Measurements from ENCODE around the gene HS1BP3. TPM values are rescaled to one million over a fixed set of nuclear protein-coding genes. Genes with fewer than 3 reads are reported as not detected.

Gene HS1BP3
- total RNA-seq, 4 donors from 2014 or later, result 16.6 to 26.9 (median 19.4) TPM

DNA sequence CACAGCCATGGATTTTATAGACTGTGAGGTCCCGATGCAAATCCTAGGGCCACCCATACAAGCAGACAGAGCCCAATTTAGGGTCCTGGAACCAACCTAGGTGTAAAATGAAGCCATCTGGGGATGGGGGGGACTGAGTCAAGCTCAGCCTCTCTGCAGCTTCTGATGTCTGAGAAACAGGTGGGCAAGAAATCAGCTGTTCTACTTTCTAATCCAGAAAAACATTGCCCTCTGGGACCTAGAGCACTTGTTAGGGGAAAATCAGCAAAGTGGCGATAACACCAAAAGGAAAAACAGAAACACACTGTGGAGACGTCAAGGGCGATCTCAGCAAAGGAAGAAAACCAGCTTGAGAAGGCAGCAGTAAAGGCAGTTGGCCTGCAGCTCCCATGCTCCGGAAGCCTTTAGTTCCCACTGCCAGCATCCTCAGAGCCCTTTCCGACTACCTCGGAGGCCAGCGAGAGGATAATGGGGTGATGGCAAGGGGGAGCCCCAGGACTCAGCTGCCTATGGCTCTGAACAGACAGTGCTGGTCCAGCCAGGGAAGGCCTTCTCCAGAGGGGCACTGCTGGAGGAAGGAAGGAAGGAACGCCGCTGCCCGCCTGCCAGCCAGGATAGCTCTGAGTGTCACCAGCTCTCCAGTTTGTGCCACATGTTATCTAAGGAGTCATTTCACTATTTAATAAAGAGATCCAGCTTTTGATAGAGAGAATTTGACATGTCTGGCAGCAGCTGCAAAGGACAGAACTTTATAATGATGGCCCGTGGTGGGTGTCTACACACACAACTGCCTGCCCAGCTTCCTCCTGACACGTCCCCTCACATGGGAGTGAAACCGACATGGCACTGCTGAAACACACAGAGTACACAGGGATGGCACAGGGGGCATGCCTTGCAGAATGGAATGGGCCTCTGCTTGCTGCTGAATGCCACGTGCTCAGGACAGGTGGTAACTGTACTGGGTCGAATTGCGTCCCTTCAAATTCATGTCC, 37.7 kb downstream of the HS1BP3 start:
- H3K9me3 ChIP-seq, result no peaks in the 10 kb centered on the region
- peak overlapping the region; percentile 87 to 95 (median 94) for H3K27ac ChIP-seq
- H3K4me1 ChIP-seq, result peaks cover 68 to 92% of the 10 kb centered on the region in 2 donors
- in situ Hi-C loops (cut with MboI; ENCODE audit: low sequenced_read_pairs in 4 of 4) (loop anchor here in 2 of 4 donors (10.0 kb wide), 1 partner anchor 68 kb away; no protein-coding TSS in a partner anchor), intact Hi-C loops (cut with DNase I; ENCODE audit: low total_unique reads) (no loop called here)
- H3K36me3 ChIP-seq, result no peaks in the 10 kb centered on the region
- peak; percentile 60 to 63 for DNase-seq
- ATAC-seq, result no peak
- TF ChIP-seq, protein P1, sequence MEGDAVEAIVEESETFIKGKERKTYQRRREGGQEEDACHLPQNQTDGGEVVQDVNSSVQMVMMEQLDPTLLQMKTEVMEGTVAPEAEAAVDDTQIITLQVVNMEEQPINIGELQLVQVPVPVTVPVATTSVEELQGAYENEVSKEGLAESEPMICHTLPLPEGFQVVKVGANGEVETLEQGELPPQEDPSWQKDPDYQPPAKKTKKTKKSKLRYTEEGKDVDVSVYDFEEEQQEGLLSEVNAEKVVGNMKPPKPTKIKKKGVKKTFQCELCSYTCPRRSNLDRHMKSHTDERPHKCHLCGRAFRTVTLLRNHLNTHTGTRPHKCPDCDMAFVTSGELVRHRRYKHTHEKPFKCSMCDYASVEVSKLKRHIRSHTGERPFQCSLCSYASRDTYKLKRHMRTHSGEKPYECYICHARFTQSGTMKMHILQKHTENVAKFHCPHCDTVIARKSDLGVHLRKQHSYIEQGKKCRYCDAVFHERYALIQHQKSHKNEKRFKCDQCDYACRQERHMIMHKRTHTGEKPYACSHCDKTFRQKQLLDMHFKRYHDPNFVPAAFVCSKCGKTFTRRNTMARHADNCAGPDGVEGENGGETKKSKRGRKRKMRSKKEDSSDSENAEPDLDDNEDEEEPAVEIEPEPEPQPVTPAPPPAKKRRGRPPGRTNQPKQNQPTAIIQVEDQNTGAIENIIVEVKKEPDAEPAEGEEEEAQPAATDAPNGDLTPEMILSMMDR (IDR thresholded peaks at IDR 0.05 in 4 of 5, conservative IDR thresholded peaks at IDR 0.05 in 1 of 5), result no peak
- no peak for TF ChIP-seq POLR2A (IDR thresholded peaks at IDR 0.05)
- H3K4me3 ChIP-seq, result no peak overlapping the region
- H3K27me3 ChIP-seq, result no peaks in the 10 kb centered on the region

DNA sequence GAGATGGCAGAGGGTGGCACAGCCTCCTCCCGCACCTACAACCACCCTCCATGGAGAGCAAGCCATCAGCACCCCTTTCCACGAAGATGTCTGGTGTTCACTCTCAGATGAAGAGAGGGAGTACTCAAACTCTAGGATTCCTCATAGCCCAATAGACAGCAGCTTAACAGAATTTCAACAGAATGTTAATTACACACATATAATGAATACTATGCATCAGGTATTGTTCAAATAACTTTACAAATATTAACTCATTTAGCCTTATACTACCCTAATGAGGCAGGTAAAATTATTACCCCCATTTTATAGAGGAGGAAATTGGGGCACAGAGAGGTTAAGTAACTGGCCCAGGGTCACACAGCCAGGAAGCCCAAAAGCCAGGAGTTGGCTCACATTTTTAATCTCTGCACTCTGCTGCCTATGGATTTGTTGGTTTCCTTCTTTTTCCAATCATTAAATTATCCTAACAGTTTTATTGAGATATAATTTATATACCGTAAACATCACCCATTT, 39.0 kb downstream of the HS1BP3 start:
- Histone ChIP-seq H3K4me1 (peaks cover 55 to 79% of the 10 kb centered on the region in 2 donors), H3K27ac (peak overlapping the region; percentile 61 to 95 (median 90)), H3K27me3 (no peaks in the 10 kb centered on the region), H3K9me3 (no peaks in the 10 kb centered on the region), H3K4me3 (no peak overlapping the region), H3K36me3 (no peaks in the 10 kb centered on the region)
- intact Hi-C loops (cut with DNase I; ENCODE audit: low total_unique reads) (no loop called here), in situ Hi-C loops (cut with MboI; ENCODE audit: low sequenced_read_pairs in 4 of 4) (loop anchor here in 2 of 4 donors (10.0 kb wide), 1 partner anchor 67 kb away; no protein-coding TSS in a partner anchor)
- ATAC-seq (no peak), DNase-seq (no peak)
- TF ChIP-seq, protein P1 (IDR thresholded peaks at IDR 0.05 in 4 of 5, conservative IDR thresholded peaks at IDR 0.05 in 1 of 5), result no peak
- no peak for TF ChIP-seq POLR2A (IDR thresholded peaks at IDR 0.05)

DNA sequence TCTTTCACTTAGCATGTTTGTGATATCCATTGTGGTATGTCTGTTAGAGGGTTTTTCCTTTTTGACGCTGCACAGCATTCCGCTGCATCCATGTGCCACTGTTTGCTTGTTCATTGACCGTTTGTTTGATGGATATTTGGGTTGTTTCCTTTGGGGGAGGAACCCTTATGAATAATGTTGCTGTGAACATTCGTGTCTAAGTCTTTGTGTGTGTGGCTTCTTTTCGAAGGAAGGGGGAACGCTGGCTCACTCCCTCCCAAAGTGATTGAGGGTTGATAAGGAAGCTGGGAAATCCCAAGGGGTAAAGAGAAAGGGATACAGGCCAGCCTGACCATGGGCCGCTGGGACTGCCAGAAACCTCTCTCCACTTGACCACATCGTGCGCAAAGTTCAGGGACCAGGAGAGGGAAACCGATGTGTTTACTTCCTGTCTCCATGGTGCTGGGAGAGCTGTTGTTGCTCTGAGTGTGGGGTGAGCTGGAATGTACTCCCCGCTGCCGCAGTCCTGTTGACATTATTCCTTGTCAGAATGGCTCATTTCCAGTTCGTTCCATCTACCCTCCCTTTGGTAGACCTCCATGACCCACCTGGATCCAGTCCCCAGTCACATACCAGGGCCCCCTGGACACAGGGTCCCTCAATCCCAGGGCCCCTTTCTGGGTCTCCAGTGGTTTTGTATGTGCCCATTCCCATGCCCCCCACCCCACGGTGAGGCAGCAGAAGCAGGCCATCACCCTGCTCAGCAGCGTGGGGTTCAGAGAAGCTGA, 39.6 kb downstream of the HS1BP3 start:
- peak overlapping the region; percentile 61 to 95 (median 90) for H3K27ac ChIP-seq
- H3K4me1 ChIP-seq, result peaks cover 48 to 72% of the 10 kb centered on the region in 2 donors
- H3K4me3 ChIP-seq, result no peak overlapping the region
- DNase-seq (peak in 1 of 2 donors; percentile 62), ATAC-seq (peak; percentile 24 to 40)
- intact Hi-C loops (cut with DNase I; ENCODE audit: low total_unique reads) (no loop called here), in situ Hi-C loops (cut with MboI; ENCODE audit: low sequenced_read_pairs in 4 of 4) (loop anchor here in 2 of 4 donors (10.0 kb wide), 1 partner anchor 66 kb away; no protein-coding TSS in a partner anchor)
- H3K36me3 ChIP-seq, result no peaks in the 10 kb centered on the region
- no peaks in the 10 kb centered on the region for H3K27me3 ChIP-seq
- no peaks in the 10 kb centered on the region for H3K9me3 ChIP-seq
- no peak for TF ChIP-seq POLR2A (IDR thresholded peaks at IDR 0.05)
- TF ChIP-seq, protein P1 (IDR thresholded peaks at IDR 0.05 in 4 of 5, conservative IDR thresholded peaks at IDR 0.05 in 1 of 5), result no peak

DNA sequence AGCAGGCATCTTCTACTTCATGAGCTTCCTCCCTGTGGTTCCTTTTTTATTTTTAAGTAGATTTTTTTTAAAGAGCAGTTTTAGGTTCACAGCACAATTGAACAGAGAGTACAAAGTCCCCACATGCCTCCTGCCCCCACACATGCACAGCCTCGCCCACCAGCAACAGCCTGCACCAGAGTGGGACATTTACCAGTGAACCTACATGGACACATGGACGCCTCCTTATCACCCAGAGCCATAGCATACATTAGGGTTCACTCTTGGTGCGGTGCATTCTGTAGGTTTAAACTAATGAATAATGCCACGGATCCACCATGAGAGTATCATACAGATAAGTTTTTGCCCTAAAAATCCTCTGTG, 40.9 kb downstream of the HS1BP3 start:
- in situ Hi-C loops (cut with MboI; ENCODE audit: low sequenced_read_pairs in 4 of 4) (loop anchor here in 2 of 4 donors (10.0 kb wide), 1 partner anchor 65 kb away; no protein-coding TSS in a partner anchor), intact Hi-C loops (cut with DNase I; ENCODE audit: low total_unique reads) (no loop called here)
- DNase-seq, result no peak
- H3K27ac ChIP-seq, result peak overlapping the region; percentile 19 to 87 (median 48)
- no peak for ATAC-seq
- H3K9me3 ChIP-seq, result no peaks in the 10 kb centered on the region
- H3K4me3 ChIP-seq, result no peak overlapping the region
- peaks cover 46 to 66% of the 10 kb centered on the region in 2 donors for H3K4me1 ChIP-seq
- TF ChIP-seq, protein P1 (IDR thresholded peaks at IDR 0.05 in 4 of 5, conservative IDR thresholded peaks at IDR 0.05 in 1 of 5), result no peak
- TF ChIP-seq POLR2A (IDR thresholded peaks at IDR 0.05), result no peak
- no peaks in the 10 kb centered on the region for H3K27me3 ChIP-seq
- no peaks in the 10 kb centered on the region for H3K36me3 ChIP-seq

Data from gastrocnemius medialis (tissue), 4 donors.